ENCODE data around the gene TCF7L1.
"Not testable (repeated sequence)": the region's sequence is repeated elsewhere in the genome, so short reads cannot be mapped to it uniquely, and the experiment has no call there.

The TCF7L1 gene

GRCh38 chr2:85152895-85153294 lies 19.7 kb downstream of the TCF7L1 start:
- TF ChIP-seq, protein P1, sequence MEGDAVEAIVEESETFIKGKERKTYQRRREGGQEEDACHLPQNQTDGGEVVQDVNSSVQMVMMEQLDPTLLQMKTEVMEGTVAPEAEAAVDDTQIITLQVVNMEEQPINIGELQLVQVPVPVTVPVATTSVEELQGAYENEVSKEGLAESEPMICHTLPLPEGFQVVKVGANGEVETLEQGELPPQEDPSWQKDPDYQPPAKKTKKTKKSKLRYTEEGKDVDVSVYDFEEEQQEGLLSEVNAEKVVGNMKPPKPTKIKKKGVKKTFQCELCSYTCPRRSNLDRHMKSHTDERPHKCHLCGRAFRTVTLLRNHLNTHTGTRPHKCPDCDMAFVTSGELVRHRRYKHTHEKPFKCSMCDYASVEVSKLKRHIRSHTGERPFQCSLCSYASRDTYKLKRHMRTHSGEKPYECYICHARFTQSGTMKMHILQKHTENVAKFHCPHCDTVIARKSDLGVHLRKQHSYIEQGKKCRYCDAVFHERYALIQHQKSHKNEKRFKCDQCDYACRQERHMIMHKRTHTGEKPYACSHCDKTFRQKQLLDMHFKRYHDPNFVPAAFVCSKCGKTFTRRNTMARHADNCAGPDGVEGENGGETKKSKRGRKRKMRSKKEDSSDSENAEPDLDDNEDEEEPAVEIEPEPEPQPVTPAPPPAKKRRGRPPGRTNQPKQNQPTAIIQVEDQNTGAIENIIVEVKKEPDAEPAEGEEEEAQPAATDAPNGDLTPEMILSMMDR (IDR thresholded peaks at IDR 0.05; ENCODE audit: extremely low read depth, insufficient read depth, missing control alignments): no peak
- in situ Hi-C loops (cut with MboI; ENCODE audit: low pct_unique_long_range_greater_than_20kb, low sequenced_read_pairs, unreplicated experiment): no loop called here
- DNase-seq (ENCODE audit: low spot score): no peak

GRCh38 chr2:85154048-85154753 lies 21.0 kb downstream of the TCF7L1 start:
- in situ Hi-C loops (cut with MboI; ENCODE audit: low pct_unique_long_range_greater_than_20kb, low sequenced_read_pairs, unreplicated experiment): no loop called here
- TF ChIP-seq, protein P1 (IDR thresholded peaks at IDR 0.05; ENCODE audit: extremely low read depth, insufficient read depth, missing control alignments): no peak
- DNase-seq (ENCODE audit: low spot score): no peak

- DNase-seq (ENCODE audit: low spot score); in situ Hi-C loops (cut with MboI; ENCODE audit: low pct_unique_long_range_greater_than_20kb, low sequenced_read_pairs, unreplicated experiment): not testable (repeated sequence)
These were observed 21.9 kb downstream of the TCF7L1 start for GRCh38 chr2:85155082-85155481.

DNA sequence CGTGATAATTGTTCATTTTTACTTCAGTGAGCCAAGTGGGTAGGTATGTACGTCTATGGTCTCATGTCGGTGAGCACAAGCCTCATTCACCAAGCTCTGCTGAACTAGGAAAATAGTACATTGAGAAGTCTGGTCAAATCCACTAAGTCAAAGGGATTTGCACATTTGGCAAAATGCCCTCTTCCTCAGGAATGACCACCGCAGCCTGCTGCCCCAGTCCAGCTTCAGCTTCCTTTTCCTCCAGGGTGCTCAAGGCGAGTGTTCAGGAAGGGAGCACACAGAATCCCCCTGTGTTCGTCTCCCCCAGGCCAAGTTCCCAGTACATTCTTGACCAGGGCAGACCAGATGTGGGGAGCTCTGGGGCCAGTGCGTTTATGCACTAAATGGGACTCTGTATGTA lies 23.0 kb downstream of the TCF7L1 start:
- TF ChIP-seq, protein P1 (IDR thresholded peaks at IDR 0.05; ENCODE audit: extremely low read depth, insufficient read depth, missing control alignments): no peak
- DNase-seq (ENCODE audit: low spot score): no peak
- in situ Hi-C loops (cut with MboI; ENCODE audit: low pct_unique_long_range_greater_than_20kb, low sequenced_read_pairs, unreplicated experiment): no loop called here

GRCh38 chr2:85156619-85157018 lies 23.4 kb downstream of the TCF7L1 start:
- DNase-seq (ENCODE audit: low spot score): no peak
- TF ChIP-seq, protein P1 (IDR thresholded peaks at IDR 0.05; ENCODE audit: extremely low read depth, insufficient read depth, missing control alignments): no peak
- in situ Hi-C loops (cut with MboI; ENCODE audit: low pct_unique_long_range_greater_than_20kb, low sequenced_read_pairs, unreplicated experiment): no loop called here

DNA sequence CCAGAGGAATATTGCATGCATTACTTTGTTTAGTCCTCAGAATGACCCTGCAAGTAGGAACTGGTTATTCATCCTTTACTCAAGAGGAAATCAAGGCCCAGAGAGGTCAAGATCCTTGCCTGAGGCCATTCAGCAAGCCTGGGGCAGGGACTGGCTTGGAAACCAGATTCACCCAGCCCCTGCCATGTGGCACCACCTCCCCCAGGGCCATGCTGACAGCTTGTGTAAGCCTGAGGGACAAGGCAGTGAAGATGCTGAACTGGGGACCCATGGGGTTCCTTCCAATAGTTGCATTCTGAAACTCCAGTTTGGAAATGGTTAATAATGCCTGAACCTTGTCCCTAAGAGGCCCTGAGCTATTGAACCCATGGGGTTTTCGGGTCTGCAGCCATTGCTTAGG lies 24.2 kb downstream of the TCF7L1 start:
- in situ Hi-C loops (cut with MboI; ENCODE audit: low pct_unique_long_range_greater_than_20kb, low sequenced_read_pairs, unreplicated experiment): no loop called here
- TF ChIP-seq, protein P1 (IDR thresholded peaks at IDR 0.05; ENCODE audit: extremely low read depth, insufficient read depth, missing control alignments): no peak
- DNase-seq (ENCODE audit: low spot score): no peak

- no peak for DNase-seq (ENCODE audit: low spot score)
- TF ChIP-seq, protein P1 (IDR thresholded peaks at IDR 0.05; ENCODE audit: extremely low read depth, insufficient read depth, missing control alignments): no peak
- in situ Hi-C loops (cut with MboI; ENCODE audit: low pct_unique_long_range_greater_than_20kb, low sequenced_read_pairs, unreplicated experiment): no loop called here
These were observed 25.5 kb downstream of the TCF7L1 start for GRCh38 chr2:85158559-85159273.
